Endodermal cell (in vitro differentiated cells): ENCODE measurements around the gene RAET1E. TPM values are rescaled to one million over a fixed set of nuclear protein-coding genes. Genes with fewer than 3 reads are reported as not detected.

ENCODE experiments used
- DNase-seq: peaks from one replicate; pipeline ENCODE4 v3.0.0-alpha.2; 2017
- H3K27ac ChIP-seq: 2 replicates; pipeline ENCODE4 v1.5.1; 2013; ENCODE audit warnings: mild to moderate bottlenecking, low read depth, low read length, moderate library complexity
- H3K27me3 ChIP-seq: 2 replicates; pipeline ENCODE4 v1.6.1; 2013; ENCODE audit warnings: mild to moderate bottlenecking, low read length, moderate library complexity; ENCODE audit not compliant: insufficient read depth, control insufficient read depth, poor library complexity, severe bottlenecking
- H3K36me3 ChIP-seq: 2 replicates; pipeline ENCODE4 v1.7.0; 2013; ENCODE audit warnings: mild to moderate bottlenecking, low read length, moderate library complexity; ENCODE audit not compliant: control insufficient read depth, insufficient read depth
- H3K4me1 ChIP-seq: one replicate; pipeline ENCODE4 v1.7.0; 2013; ENCODE audit warnings: low read length; ENCODE audit not compliant: control insufficient read depth, insufficient read depth
- H3K4me3 ChIP-seq: 2 replicates; pipeline ENCODE4 v1.5.1; 2013; ENCODE audit warnings: mild to moderate bottlenecking, low read length, moderate library complexity
- H3K9ac ChIP-seq: 2 replicates; pipeline ENCODE4 v1.6.1; 2013; ENCODE audit warnings: mild to moderate bottlenecking, low read length, moderate library complexity; ENCODE audit not compliant: poor library complexity, severe bottlenecking; ENCODE audit errors: extremely low read depth
- H3K9me3 ChIP-seq: 2 replicates; pipeline ENCODE4 v1.6.1; 2013; ENCODE audit warnings: mild to moderate bottlenecking, low read length, moderate library complexity; ENCODE audit not compliant: control insufficient read depth
- H3K27ac Mint-ChIP-seq: 2 replicates; pipeline ENCODE4 v1.8.0; 2020; ENCODE audit warnings: mixed read lengths
- H3K27me3 Mint-ChIP-seq: 2 replicates; pipeline ENCODE4 v1.8.0; 2021; ENCODE audit warnings: mild to moderate bottlenecking, mixed read lengths; ENCODE audit not compliant: insufficient read depth
- H3K36me3 Mint-ChIP-seq: 2 replicates; pipeline ENCODE4 v1.8.0; 2020; ENCODE audit warnings: low read depth, mixed read lengths
- H3K4me1 Mint-ChIP-seq: 2 replicates; pipeline ENCODE4 v1.8.0; 2020; ENCODE audit warnings: mixed read lengths
- H3K4me3 Mint-ChIP-seq: 2 replicates; pipeline ENCODE4 v1.8.0; 2020; ENCODE audit warnings: mild to moderate bottlenecking, moderate library complexity, mixed read lengths
- H3K9me3 Mint-ChIP-seq: 2 replicates; pipeline ENCODE4 v1.8.0; 2020; ENCODE audit warnings: mild to moderate bottlenecking, mixed read lengths
- CTCF ChIP-seq: fragments of 200-600 bp; sonication (generic); conservative IDR thresholded peaks from 2 replicates; pipeline ENCODE4 v1.5.0; 2021; ENCODE audit warnings: antibody characterized with exemption, mild to moderate bottlenecking
- whole genome bisulfite sequencing, 2 experiments: methylation state at CpG; one replicate each; pipeline versions ENCODE4 v1.1.5 to v1.1.7; 2013; ENCODE audit warnings: missing lambda C conversion rate in 2 of 2, mixed read lengths in 1 of 2; ENCODE audit not compliant: insufficient coverage in 1 of 2, insufficient read length in 1 of 2; 5-methylcytosine and 5-hydroxymethylcytosine counted together
- total RNA-seq, 2 donors: library from RNA; stranded (reverse); fragmentation: NEBNext Ultra II Directional in 1 of 2; extraction: Animal tissue kit (Norgen Biotek cat#: 25700) in 1 of 2; gene quantifications; 2 replicates in 1 of 2; 3 replicates in 1 of 2; pipeline ENCODE4 v1.2.1, GENCODE V29; 2021

The RAET1E gene
- total RNA-seq, 2 donors from 2014 or later: not detected

- peaks cover 6% of the 10 kb centered on the region for H3K27me3 ChIP-seq
- H3K27ac ChIP-seq: no peak overlapping the region
- H3K9me3 Mint-ChIP-seq: peaks cover 31% of the 10 kb centered on the region
- no peaks in the 10 kb centered on the region for H3K36me3 Mint-ChIP-seq
- DNase-seq: peak; percentile 9
- no peak overlapping the region for H3K4me3 ChIP-seq
- WGBS, 2 experiments: 92 to 97% methylated on average over 9 to 18 of the region's 18 CpGs
- no peak for TF ChIP-seq CTCF
- no peak overlapping the region for H3K9ac ChIP-seq
- no peak overlapping the region for H3K4me3 Mint-ChIP-seq
- H3K4me1 Mint-ChIP-seq: peaks cover 9% of the 10 kb centered on the region
- H3K9me3 ChIP-seq: no peaks in the 10 kb centered on the region
- no peaks in the 10 kb centered on the region for H3K36me3 ChIP-seq
- H3K27ac Mint-ChIP-seq: no peak overlapping the region
- H3K27me3 Mint-ChIP-seq: peaks cover 26% of the 10 kb centered on the region
- H3K4me1 ChIP-seq: no peaks in the 10 kb centered on the region
Measured at GRCh38 chr6:149905371-149905910, 7.5 kb upstream of the RAET1E start.

GRCh38 chr6:149904661-149905370, 6.9 kb upstream of the RAET1E start:
- H3K4me3 Mint-ChIP-seq: no peak overlapping the region
- peaks cover 9% of the 10 kb centered on the region for H3K4me1 Mint-ChIP-seq
- H3K9me3 Mint-ChIP-seq: peaks cover 26% of the 10 kb centered on the region
- no peak overlapping the region for H3K9ac ChIP-seq
- no peak overlapping the region for H3K27ac ChIP-seq
- DNase-seq: peak; percentile 24
- H3K27me3 Mint-ChIP-seq: peaks cover 25% of the 10 kb centered on the region
- 90 to 98% methylated on average over 6 to 13 of the region's 13 CpGs for WGBS, 2 experiments
- no peaks in the 10 kb centered on the region for H3K9me3 ChIP-seq
- peaks cover 6% of the 10 kb centered on the region for H3K27me3 ChIP-seq
- no peaks in the 10 kb centered on the region for H3K36me3 Mint-ChIP-seq
- H3K27ac Mint-ChIP-seq: no peak overlapping the region
- H3K4me1 ChIP-seq: no peaks in the 10 kb centered on the region
- H3K4me3 ChIP-seq: no peak overlapping the region
- H3K36me3 ChIP-seq: no peaks in the 10 kb centered on the region
- no peak for TF ChIP-seq CTCF

- Mint-ChIP-seq H3K4me3 (no peak overlapping the region), H3K27me3 (peaks cover 29% of the 10 kb centered on the region), H3K36me3 (no peaks in the 10 kb centered on the region)
Measured at GRCh38 chr6:149903938-149904611, 6.2 kb upstream of the RAET1E start.

More at GRCh38 chr6:149903938-149904611, 6.2 kb upstream of the RAET1E start:
- H3K4me3 ChIP-seq: no peak overlapping the region
- H3K36me3 ChIP-seq: no peaks in the 10 kb centered on the region
- peaks cover 19% of the 10 kb centered on the region for H3K9me3 Mint-ChIP-seq
- peak; percentile 49 for TF ChIP-seq CTCF
- H3K4me1 Mint-ChIP-seq: peaks cover 9% of the 10 kb centered on the region
- H3K27ac Mint-ChIP-seq: no peak overlapping the region
- peak; percentile 72 for DNase-seq
- H3K9ac ChIP-seq: no peak overlapping the region
- peaks cover 6% of the 10 kb centered on the region for H3K27me3 ChIP-seq
- WGBS, 2 experiments: 54 to 75% methylated on average over 2 to 5 of the region's 5 CpGs
- H3K9me3 ChIP-seq: no peaks in the 10 kb centered on the region
- H3K4me1 ChIP-seq: no peaks in the 10 kb centered on the region
- no peak overlapping the region for H3K27ac ChIP-seq
